Left renal pelvis (tissue), 4 donors: ENCODE measurements around the gene CTDP1. TPM values are rescaled to one million over a fixed set of nuclear protein-coding genes. Genes with fewer than 3 reads are reported as not detected.

ENCODE experiments used
- DNase-seq, 4 donors: peaks; one replicate each; pipeline ENCODE4 v3.0.0-alpha.2; 2013; ENCODE audit warnings: low read depth in 4 of 4, low spot score in 3 of 4
- polyA plus RNA-seq, 4 donors: library from polyadenylated mRNA; unstranded; fragments of 120-200 nt; gene quantifications; one replicate each; pipeline ENCODE4 v1.2.1, GENCODE V29; 2013; ENCODE audit not compliant: insufficient read length in 4 of 4

Gene CTDP1
- polyA plus RNA-seq, 4 donors, result 9.5 to 15.3 (median 11.7) TPM

- DNase-seq, result no peak
Observed at GRCh38 chr18:79643054-79643984, 36.3 kb upstream of the CTDP1 start.

GRCh38 chr18:79644006-79644665 is 35.5 kb upstream of the CTDP1 start:
- peak in 1 of 4 donors; percentile 16 for DNase-seq

- no peak for DNase-seq
Observed at GRCh38 chr18:79644666-79645057, 34.9 kb upstream of the CTDP1 start.

GRCh38 chr18:79645291-79645983 is 34.2 kb upstream of the CTDP1 start:
- no peak for DNase-seq

GRCh38 chr18:79647307-79647706 is 32.3 kb upstream of the CTDP1 start:
- DNase-seq, result no peak

- DNase-seq, result no peak
Observed at GRCh38 chr18:79650959-79651358, 28.6 kb upstream of the CTDP1 start.

- DNase-seq, result no peak
Observed at GRCh38 chr18:79657342-79657996, 22.1 kb upstream of the CTDP1 start.

GRCh38 chr18:79658366-79658765 is 21.2 kb upstream of the CTDP1 start:
- no peak for DNase-seq

- no peak for DNase-seq
Observed at GRCh38 chr18:79659733-79660132, 19.9 kb upstream of the CTDP1 start.

- DNase-seq, result no peak
Observed at GRCh38 chr18:79662034-79662433, 17.6 kb upstream of the CTDP1 start.

GRCh38 chr18:79662439-79662838 is 17.2 kb upstream of the CTDP1 start:
- DNase-seq, result no peak

- no peak for DNase-seq
Observed at GRCh38 chr18:79664525-79665125, 15.0 kb upstream of the CTDP1 start.

- no peak for DNase-seq
Observed at GRCh38 chr18:79668203-79668602, 11.4 kb upstream of the CTDP1 start.

- DNase-seq, result no peak
Observed at GRCh38 chr18:79672490-79673276, 6.9 kb upstream of the CTDP1 start.

- DNase-seq, result no peak
Observed at GRCh38 chr18:79677221-79677620, 2.4 kb upstream of the CTDP1 start.

- DNase-seq, result no peak
Observed at GRCh38 chr18:79677840-79678239, 1.8 kb upstream of the CTDP1 start.

GRCh38 chr18:79678665-79679551 is 695 bp upstream of the CTDP1 start:
- DNase-seq, result peak; percentile 94 to 98 (median 96)

GRCh38 chr18:79680100-79680879 is 687 bp downstream of the CTDP1 start:
- DNase-seq, result no peak
